HG02938 (cell line): ENCODE measurements around the gene THOC1.
"Not testable (repeated sequence)": the region's sequence is repeated elsewhere in the genome, so short reads cannot be mapped to it uniquely, and the experiment has no call there.

ENCODE experiments used
- ATAC-seq: cut with Tn5 transposase; IDR thresholded peaks from one replicate; pipeline ENCODE4 v1.9.1; 2021; ENCODE audit warnings: mild to moderate bottlenecking, moderate library complexity; ENCODE audit not compliant: unreplicated experiment

The THOC1 gene, protein sequence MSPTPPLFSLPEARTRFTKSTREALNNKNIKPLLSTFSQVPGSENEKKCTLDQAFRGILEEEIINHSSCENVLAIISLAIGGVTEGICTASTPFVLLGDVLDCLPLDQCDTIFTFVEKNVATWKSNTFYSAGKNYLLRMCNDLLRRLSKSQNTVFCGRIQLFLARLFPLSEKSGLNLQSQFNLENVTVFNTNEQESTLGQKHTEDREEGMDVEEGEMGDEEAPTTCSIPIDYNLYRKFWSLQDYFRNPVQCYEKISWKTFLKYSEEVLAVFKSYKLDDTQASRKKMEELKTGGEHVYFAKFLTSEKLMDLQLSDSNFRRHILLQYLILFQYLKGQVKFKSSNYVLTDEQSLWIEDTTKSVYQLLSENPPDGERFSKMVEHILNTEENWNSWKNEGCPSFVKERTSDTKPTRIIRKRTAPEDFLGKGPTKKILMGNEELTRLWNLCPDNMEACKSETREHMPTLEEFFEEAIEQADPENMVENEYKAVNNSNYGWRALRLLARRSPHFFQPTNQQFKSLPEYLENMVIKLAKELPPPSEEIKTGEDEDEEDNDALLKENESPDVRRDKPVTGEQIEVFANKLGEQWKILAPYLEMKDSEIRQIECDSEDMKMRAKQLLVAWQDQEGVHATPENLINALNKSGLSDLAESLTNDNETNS

GRCh38 chr18:267688-268552, at the start of gene THOC1:
THOC1 (minus strand) TSS chr18:268047; CDS start chr18:268019, 28 bp downstream.
- ATAC-seq = peak; percentile 90

DNA sequence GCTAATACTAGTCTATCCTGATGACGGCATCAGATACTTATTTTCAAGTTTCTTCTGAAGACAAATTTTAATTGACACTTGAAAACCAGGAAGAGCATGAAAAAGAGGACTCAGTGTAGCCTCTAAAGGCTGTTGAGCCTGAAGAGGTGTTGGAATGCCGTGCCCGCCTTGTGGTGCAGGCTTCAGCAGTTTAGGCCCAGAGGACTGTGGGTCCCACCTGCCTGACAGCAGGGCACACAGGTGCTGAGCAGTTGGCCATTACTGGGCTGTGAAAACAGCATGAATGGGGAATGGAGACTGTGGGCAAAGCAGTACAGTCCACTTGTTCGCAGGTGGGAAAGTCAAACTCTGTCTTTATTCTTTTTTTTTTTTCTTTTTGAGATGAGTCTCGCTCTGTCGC, 49.8 kb upstream of the THOC1 start:
- no peak for ATAC-seq

DNA sequence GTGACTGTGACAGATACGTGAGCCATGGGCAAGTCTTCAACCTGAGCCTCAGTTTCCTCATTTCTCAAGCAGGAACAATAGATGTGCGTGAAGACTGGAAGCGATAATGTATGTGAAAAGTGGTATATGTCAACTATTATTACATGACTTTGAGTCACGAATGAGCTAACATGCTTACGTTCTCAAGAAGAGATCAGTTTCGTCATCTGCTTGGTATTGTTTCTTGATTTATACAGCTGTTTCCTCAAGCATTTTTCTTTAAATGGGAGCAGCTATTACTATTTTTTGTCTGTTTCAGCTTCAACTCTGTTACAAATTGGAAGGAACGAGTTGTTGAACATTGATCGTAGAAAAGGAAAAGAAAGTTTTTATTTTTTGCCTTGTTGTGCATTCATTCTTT, 48.5 kb upstream of the THOC1 start:
- ATAC-seq = no peak

DNA sequence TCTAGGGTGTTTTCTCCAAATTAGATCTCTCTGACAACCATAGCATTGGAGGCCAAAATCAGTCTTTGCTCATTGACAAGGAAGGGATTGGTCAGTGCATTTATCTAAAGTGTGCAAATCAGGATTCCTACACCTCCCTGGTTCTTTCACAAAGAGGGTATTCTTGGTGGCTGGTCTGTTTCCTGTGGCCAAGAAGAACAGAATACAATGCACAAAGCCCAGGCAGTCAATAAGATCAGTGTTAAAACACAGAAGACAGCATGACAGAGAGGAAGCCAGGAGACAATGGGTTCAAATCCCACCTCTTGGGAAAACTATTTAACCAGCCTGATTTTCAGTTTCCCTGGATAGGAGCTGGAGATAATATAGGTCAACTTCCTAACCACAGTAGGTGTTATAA, 46.1 kb upstream of the THOC1 start:
- no peak for ATAC-seq

- ATAC-seq = no peak
Observed at GRCh38 chr18:312415-312814, 44.6 kb upstream of the THOC1 start.

- ATAC-seq = no peak
Observed at GRCh38 chr18:310042-310441, 42.2 kb upstream of the THOC1 start.

DNA sequence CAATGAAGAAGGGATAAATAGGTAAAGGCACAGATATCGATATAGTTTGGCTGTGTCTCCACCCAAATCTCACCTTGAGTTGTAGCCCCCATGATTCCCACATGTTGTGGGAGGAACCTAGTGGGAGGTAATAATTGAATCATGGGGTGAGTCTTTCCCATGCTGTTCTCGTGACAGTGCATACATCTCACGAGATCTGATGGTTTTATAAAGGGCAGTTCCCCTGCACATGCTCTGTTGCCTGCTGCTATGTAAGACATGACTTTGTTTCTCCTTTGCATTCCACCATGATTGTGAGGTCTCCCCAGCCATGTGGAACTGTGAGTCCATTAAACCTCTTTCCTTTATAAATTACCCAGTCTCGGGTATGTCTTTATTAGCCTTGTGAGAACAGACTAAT, 40.2 kb upstream of the THOC1 start:
- ATAC-seq = not testable (repeated sequence)

- ATAC-seq = no peak
Observed at GRCh38 chr18:306608-307255, 38.9 kb upstream of the THOC1 start.

DNA sequence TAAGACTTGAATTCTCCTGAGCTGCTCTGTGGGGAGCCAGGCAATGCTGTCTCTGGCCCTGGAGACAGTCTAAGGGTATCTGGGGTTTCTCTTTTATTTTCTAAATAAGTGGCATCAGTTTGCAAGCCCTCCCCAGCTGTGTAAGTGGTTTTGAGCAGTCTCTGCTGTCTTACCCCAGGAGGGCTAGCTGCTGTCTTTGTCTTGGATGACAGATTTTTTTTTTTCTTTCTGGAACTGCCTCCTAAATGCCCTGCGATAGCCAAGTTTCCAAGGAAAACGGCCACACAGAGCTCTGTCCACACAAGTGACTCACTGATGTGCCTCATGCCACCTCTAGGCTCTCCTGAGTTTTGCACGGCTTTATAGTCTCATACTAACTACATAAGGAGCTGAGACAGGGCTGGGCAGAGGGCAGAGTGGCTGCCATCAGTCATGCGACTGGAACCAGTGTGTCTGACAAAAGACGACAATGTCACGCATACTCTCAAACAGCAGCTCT, 37.2 kb upstream of the THOC1 start:
- ATAC-seq = no peak

DNA sequence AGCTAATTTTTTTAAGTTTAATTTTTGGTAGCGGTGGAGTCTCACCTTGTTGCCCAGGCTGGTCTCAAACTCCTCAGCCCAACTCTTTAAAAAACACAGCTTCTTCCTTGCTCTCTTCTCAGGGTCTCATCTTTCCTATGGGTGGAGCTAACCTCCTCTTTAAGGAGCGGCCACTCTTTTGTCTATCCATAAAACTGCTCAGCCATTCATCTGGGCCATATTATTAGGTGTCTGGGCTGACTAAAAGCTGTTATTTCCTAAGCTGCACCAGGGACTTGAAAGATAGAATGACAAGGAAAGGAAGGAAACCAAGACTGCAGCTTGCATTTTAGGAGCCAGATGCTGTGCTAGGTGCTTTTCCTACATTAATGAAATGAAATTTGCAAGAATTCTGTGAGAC, 35.8 kb upstream of the THOC1 start:
- no peak for ATAC-seq

DNA sequence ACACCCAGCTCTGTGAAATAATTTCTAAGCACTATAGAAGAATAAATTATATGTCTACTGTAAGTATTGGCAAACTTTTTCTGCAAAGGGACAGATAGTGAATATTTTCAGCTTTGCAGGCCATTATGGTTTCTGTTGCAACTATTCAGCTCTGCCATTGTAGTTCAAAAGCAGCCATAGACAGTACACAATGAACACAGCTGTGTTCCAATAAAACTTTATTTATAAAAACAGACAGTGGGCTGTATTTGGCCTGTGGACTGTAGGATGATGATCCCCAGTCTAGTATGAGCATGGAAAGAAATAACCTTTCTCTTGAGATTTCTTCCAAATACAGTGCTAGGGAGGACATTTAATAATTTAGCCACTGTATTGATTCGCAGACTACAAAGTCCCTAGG, 35.2 kb upstream of the THOC1 start:
- no peak for ATAC-seq

GRCh38 chr18:302097-302496, 34.2 kb upstream of the THOC1 start:
- no peak for ATAC-seq

DNA sequence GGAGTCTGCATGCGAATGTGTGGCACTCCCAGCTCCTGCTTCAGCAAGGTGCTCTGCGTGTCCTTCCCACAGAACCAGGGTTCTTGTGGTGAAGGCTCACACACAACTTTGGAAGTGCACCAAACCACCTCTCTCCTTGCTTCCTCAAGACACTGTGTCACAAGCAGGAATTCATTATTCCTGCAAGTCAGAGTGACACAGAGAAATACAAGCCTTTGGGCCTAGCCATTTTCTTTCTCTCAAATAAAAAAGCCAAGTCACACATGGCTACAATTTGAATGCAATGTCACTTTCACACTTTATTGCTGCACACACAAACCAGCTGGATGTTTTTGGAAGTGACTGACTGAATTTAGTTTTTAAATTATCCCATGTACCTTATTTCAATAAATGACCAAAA, 30.1 kb upstream of the THOC1 start:
- no peak for ATAC-seq

- no peak for ATAC-seq
Observed at GRCh38 chr18:295756-296490, 28.1 kb upstream of the THOC1 start.

DNA sequence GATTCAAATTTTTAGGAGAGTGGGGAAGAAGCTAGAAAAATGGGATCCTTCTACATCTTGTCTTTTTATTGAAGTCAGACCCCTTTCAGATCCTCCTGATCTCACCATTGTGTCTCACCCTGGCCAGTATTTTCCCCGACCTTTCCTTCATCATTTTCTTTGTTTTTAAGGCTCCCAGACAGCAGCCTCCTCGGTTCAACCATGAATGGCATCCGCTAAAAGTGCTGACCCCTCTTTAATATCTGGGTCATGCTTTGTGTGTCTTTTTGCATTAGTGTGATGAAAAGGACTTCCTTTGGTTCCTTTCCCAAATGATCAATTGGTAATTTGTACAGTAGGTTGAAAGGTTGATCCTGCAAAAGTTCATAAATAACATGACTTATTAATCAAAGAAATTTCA, 26.7 kb upstream of the THOC1 start:
- ATAC-seq = no peak

DNA sequence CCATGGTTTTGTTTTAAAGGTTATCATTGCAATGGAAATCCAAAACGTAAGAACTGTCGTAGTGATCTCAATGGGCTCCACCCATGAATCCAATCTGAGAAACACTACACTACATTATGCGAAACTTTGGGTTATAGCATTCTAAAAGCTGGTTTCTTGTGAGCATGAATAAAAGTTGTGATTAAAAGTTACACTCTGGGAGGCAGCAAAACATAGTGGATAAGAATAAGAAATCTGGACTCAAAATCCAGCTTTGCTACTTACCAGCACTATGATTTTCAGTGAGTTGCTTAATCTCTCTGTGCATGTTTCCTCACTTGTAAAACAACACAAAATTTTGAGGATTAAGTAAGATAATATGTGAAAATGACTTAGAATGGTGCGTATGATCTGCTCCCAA, 25.7 kb upstream of the THOC1 start:
- ATAC-seq = no peak

GRCh38 chr18:292271-292670, 24.4 kb upstream of the THOC1 start:
- no peak for ATAC-seq

DNA sequence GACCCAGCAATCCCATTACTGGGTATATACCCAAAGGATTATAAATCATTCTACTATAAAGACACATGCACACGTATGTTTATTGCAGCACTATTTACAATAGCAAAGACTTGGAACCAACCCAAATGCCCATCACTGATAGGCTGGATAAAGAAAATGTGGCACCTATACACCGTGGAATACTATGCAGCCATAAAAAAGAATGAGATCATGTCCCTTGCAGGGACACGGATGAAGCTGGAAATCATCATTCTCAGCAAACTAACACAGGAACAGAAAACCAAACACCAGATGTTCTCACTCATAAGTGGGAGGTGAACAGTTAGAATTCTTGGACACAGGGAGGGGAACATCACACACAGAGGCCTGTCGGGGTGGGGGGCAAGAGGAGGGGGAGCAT, 22.1 kb upstream of the THOC1 start:
- not testable (repeated sequence) for ATAC-seq

- ATAC-seq = no peak
Observed at GRCh38 chr18:289026-289425, 21.2 kb upstream of the THOC1 start.
